Stimulated activated CD4-positive, alpha-beta T cell treated with anti-CD3 and anti-CD28 coated beads, TNF-alpha, amount 100 ng/mL, for 1 hour (primary cell): Measurements from ENCODE around the gene CCDC7.
"Not testable (repeated sequence)": the region's sequence is repeated elsewhere in the genome, so short reads cannot be mapped to it uniquely, and the experiment has no call there.

Source experiments
- DNase-seq, 3 donors: peaks; one replicate each; pipeline ENCODE4 v3.0.0-alpha.2; 2020; ENCODE audit warnings: low read depth in 3 of 3, low spot score in 1 of 3

Gene CCDC7

GRCh38 chr10:32548208-32548607 is 102.3 kb downstream of the CCDC7 start:
- DNase-seq = no peak

DNA sequence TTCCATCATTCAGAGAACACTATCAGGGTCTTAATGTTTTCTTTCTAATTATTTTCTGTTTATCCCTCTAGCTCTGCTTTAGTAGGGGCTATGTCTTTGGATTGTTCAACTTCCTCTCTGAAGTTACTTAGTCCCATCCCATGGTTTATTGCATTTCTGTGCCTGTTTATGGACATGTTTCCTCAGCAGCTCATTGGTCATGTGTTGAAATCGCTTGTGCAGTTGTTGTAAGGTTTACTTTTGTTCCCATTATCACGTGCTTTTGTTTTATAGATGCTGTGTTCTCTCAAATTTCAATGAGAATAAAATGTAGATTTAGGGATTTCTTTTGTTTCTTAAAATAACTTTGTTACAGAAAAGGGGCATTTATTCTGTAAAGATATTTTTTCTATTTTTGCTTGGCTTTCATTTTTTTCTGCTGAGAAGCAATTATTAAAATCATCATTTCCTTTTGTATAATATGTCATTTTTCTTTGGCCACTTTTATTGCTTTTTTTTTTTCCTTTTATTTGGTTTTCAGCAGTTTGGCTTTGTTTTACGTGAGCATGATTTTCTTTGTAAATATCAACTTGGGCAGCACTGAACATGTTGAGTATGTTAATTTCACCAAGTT is 110.9 kb downstream of the CCDC7 start:
- no peak for DNase-seq

DNA sequence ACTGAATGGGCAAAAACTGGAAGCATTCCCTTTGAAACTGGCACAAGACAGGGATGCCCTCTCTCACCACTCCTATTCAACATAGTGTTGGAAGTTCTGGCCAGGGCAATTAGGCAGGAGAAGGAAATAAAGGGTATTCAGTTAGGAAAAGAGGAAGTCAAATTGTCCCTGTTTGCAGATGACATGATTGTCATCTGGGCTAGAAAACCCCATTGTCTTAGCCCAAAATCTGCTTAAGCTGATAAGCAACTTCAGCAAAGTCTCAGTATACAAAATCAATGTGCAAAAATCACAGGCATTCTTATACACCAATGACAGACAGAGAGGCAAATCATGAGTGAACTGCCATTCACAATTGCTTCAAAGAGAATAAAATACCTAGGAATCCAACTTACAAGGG is 116.8 kb downstream of the CCDC7 start:
- not testable (repeated sequence) for DNase-seq

GRCh38 chr10:32577448-32577847 is 131.5 kb downstream of the CCDC7 start:
- no peak for DNase-seq

DNA sequence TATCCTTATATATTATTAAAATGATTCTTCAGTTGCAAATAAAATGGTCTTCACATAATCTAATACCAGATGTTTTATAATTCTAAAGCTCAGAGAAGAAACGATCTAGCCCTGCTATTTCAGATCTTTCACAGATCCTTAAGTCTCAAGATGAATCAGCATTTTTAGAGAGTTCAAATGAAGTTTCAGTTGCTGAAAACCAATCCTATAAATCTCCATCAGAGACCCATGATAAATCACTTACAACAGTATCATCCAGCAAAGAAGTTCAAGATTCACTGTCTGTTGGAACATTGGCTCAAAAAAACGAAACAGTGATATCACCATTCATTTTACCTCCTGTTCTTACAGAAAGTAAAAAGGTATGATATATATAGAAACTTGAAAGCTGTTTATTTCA is 137.0 kb downstream of the CCDC7 start:
- DNase-seq = no peak

DNA sequence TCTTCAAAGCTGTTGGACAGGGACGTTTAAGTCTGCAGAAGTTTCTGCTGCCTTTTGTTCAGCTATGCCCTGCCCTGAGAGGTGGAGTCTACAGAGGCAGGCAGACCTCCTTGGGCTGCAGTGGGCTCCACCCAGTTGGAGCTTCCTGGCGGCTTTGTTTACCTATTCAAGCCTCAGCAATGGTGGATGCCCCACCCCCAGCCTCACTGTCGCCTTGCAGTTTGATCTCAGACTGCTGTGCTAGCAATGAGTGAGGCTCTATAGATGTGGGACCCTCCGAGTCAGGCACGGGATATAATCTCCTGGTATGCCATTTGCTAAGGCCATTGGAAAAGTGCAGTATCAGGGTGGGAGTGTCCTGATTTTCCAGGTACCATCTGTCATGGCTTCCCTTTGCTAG is 152.1 kb downstream of the CCDC7 start:
- DNase-seq = not testable (repeated sequence)

DNA sequence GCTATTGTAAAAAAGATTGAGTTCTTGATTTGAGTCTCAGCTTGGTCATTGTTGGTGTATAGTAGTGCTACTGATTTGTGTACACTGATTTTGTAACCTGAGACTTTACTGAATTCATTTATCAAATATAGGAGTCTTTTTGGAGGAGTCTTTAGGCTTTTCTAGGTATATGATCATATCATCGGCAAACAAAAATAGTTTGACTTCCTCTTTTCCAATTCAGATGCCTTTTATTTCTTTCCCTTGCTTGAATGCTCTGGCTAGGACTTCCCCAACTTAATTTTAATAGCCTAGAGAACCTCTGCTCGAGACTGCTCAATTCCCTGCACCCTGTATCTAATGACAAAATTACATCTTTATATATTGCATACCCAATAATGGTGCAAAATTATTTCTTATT is 154.4 kb downstream of the CCDC7 start:
- DNase-seq = no peak

- DNase-seq = not testable (repeated sequence)
These were observed 155.6 kb downstream of the CCDC7 start for GRCh38 chr10:32601562-32601961.

DNA sequence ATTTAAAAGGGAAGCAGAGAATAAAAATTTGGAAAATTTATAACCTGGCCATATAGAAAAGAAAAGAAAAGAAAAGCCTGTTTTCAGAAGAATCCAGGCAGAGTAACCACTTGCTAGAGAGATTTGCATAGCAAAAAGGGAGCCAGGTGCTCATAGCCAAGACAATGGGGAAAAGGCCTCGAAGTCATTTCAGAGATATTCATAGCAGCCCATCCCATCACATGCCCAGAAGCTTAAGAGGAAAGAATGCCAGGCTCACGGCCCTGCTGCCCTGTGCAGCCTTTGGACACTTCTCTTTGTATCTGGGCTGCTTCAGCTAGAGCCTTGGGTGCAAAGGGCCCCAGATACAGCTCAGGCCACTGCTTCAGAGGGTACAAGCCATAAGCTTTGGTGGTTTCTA is 159.8 kb downstream of the CCDC7 start:
- DNase-seq = no peak

DNA sequence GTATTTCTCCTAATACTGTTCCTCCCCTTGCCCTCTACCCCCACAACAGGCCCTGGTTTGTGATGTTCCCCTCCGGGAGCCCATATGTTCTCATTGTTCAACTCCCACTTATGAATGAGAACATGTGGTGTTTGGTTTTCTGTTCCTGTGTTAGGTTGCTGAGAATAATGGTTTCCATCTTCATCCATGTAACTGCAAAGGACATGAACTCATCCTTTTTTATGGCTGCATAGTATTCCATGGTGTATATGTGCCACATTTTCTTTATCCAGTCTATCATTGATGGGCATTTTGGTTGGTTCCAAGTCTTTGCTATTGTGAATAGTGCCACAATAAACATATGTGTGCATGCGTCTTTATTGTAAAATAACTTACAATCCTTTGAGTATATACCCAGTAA is 164.6 kb downstream of the CCDC7 start:
- not testable (repeated sequence) for DNase-seq

DNA sequence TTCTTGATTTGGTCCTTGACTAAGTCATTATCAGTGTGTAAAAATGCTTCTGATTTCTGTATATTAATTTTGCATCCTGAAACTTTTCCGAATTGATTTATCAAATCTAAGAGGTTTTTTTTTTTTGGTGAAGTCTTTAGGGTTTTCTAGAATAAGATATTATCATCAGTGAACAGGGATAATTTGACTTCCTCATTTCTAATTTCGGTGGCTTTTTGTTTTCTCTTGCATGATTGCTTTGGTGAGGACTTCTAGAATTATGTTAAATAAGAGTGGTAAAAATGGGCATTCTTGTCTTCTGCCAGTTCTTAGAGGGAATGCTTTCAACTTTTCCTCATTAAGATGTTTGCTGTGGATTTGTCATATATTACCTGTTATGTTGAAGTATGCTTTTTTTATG is 170.5 kb downstream of the CCDC7 start:
- DNase-seq = no peak

DNA sequence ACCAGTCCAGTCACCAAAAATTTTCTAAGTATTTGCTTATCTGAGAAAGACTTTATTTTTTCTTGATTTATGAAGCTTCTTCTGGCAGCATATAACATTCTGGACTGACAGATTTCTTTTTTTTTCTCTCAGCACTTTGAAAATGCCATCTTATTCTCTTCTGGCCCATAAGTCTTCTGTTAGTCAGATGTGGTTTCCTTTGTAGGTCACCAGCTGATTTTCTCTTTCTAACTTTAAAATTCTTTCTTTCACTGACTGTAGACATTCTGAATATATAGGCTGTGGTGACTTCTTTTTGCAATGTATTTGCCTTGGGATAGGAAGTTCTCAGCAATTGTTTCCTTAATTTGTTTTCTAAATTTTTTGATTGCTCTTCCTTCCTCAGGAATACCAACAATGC is 172.5 kb downstream of the CCDC7 start:
- no peak for DNase-seq

DNA sequence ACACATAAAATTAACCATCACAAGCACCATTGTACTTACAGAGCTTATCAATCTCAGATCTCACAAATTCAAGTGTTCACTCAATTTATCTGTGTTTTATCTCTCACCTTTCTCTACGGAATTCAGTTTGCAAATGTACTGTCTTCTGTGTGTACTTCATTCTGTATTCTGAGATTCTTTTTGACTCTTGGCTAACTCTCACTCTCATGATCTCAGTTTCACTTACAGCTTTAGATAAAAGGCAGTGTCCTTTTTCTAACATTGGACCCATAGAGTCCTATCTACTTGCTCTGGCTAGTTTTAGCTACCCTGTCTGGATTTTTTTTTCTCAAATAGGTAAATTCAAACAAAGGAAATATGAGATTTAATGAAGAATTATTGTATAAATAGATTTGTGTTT is 176.0 kb downstream of the CCDC7 start:
- DNase-seq = no peak

DNA sequence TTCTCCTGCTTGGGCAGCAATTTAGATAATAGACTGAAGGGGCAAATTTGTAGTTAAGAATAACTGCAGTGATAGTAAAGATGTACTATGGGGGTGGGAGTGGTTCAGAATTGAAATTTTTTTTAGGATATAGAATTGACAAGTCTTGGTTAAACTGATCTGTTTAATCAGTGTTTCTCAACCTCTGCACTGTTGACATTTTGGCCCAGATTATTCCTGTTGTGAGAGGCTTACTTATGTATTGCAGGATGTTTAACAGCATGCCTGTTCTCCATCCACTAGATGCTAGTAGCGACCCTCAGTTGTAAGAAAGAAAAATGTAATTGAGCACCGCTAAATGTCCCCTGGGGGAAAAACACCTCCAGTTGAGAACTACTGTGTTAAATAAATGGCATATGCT is 176.5 kb downstream of the CCDC7 start:
- DNase-seq = no peak

DNA sequence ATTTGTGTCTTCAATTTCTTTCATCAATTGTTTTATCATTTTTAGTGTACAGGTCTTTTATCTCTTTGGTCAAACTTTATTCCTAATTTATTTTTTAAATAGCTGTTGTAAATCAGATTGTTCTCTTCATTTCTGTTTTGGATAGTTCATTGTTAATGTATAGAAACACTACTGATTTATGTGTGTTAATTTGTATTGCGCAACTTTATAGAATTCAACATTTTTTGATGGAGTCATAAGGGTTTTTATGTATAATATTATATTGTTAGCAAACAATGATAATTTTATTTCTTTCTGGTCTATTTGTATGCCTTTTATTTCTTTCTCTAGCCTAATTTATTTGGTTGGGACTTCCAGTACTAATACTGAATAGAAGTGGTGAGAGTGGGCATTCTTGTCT is 181.2 kb downstream of the CCDC7 start:
- no peak for DNase-seq

DNA sequence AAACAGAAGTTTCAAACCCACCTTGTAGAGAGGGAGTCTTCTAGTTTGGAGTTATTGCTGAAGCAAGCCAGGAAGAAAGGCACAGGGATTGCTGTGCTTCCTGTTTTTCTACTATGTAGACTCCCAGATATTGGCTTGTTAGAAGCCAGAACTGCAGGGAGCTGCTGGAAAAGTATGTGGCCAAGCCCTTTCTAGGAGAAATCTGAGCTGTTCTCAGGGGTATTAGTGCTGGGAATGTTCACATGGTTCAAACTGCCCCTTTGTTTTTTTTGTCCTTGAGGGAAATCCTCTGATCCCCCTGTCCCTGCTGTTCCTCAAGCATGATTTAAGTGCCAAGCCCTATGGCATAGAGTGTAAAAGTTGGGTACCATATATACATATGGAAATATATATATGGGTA is 184.0 kb downstream of the CCDC7 start:
- DNase-seq = no peak

DNA sequence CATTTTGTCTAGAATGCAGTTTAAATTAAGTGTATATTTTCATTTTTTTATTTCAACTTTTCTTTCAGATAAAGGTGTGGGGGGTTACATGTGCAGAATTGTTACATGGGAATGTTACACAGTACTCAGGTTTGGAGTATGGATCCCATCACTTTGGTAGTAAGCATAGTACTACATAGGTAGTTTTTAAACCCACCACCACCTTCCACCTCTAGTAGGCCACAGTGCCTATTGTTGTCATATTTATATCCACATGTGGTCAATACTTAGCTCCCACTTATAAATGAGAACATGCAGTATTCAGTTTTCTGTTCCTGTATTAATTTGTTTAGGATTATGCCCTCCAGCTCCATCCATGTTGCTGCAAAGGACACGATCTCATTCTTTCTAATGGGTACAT is 200.6 kb downstream of the CCDC7 start:
- DNase-seq = no peak

DNA sequence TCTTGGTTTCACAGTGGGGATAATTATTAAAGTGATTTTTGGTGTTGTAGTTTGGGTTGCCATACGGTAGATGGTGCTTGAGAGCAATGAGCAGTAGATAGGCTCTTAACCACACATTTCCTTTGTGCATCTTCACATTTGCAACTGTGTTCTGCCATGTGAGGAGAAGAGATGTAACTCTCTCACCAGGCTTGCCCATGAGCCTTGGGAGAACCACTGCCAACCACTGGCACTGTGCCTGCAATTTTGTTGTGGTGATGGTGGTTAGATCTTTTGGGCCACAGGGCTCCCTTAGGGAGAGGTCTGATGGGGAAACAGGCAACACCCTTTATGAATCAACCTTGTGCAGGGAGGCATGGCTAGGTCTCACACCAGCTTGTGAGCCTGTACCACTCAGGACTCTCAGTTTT is 204.3 kb downstream of the CCDC7 start:
- no peak for DNase-seq

DNA sequence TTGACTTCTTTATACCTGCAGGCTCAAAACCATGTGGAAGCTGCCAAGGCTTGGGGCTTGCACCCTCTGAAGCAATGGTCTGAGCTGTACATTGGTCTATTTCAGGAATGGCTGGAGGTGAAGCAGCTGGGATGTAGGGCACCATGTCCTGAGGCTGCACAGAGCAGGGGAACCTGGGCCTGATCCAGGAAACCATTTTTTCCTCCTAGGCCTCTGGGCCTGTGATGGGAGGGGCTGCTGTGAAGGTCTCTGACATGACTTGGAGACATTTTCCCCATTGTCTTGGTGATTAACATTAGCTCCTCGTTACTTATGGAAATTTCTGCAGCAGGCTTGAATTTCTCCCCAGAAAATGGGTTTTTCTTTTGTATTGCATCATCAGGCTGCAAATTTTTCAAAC is 211.5 kb downstream of the CCDC7 start:
- not testable (repeated sequence) for DNase-seq

- DNase-seq = no peak
These were observed 215.4 kb downstream of the CCDC7 start for GRCh38 chr10:32661346-32661745.

- no peak for DNase-seq
These were observed 235.0 kb downstream of the CCDC7 start for GRCh38 chr10:32680803-32681557.

DNA sequence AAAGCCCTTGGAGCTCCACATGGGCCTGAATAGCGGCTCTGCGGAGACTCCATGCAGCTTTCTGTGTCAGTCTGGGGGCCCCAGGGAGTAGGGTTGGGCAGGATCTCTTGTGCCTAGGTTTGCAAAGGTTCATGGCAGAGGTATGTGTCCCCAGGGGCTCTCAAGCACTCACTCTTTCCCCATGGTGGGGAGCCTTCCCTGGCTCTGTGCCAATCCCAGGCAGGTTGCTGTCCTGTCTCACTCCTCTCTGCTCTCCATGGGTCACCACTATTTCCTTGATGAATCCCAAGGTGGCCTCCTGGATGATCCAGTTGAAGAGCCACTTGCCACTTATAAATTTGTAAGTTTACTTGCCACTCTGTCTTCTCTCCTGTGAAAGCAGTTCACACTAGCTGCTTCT is 238.4 kb downstream of the CCDC7 start:
- DNase-seq = no peak

DNA sequence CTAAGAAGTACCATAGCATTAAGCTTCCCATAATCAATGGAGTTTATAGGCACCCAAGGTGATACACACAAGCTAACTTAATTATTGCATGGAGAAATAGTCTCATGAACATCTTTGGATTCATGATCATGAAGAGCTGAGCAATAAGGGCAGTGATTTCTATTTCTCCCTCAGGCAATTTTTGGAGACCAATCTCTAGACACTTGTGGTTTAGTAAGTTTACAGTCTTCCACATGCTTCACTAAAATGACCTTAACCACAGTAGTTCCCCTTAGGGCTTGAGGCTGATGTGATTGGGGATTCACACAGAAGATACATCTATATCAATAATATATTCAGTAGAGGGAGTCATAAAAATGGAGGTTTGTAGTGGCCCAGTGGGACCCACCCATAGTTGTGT is 241.2 kb downstream of the CCDC7 start:
- DNase-seq = no peak
